PC-9 (cell line): Measurements from ENCODE around the gene PRDM16.

Experiments used
- EZH2 ChIP-seq: fragments of 200-600 bp; sonication (generic); IDR thresholded peaks from 2 replicates; pipeline ENCODE4 v1.8.0; 2017; ENCODE audit warnings: antibody characterized with exemption, low read depth
- TF ChIP-seq, protein P1 (sequence below): fragments of 200-600 bp; sonication (generic); conservative IDR thresholded peaks from 2 replicates; pipeline ENCODE4 v1.6.1; 2017; ENCODE audit warnings: mixed run types, antibody characterized with exemption, mild to moderate bottlenecking, moderate library complexity

DNA sequence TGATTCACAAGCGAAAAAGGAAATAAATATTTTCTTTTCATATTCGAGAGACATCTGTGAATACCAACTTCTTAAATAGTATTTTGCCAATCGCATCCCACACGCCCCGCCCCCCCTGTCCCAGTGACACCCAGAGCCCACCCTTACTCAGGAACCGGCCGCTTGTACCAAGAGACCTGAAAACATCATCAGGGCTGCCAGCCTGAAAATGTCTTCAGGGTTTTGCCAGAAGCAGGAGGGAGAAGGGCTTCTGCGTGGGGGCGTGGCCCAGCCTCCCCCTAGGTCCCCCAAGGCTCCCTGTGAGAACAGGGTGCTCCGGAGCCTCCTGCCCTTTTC is 126.4 kb downstream of the PRDM16 start:
- TF ChIP-seq, protein P1, sequence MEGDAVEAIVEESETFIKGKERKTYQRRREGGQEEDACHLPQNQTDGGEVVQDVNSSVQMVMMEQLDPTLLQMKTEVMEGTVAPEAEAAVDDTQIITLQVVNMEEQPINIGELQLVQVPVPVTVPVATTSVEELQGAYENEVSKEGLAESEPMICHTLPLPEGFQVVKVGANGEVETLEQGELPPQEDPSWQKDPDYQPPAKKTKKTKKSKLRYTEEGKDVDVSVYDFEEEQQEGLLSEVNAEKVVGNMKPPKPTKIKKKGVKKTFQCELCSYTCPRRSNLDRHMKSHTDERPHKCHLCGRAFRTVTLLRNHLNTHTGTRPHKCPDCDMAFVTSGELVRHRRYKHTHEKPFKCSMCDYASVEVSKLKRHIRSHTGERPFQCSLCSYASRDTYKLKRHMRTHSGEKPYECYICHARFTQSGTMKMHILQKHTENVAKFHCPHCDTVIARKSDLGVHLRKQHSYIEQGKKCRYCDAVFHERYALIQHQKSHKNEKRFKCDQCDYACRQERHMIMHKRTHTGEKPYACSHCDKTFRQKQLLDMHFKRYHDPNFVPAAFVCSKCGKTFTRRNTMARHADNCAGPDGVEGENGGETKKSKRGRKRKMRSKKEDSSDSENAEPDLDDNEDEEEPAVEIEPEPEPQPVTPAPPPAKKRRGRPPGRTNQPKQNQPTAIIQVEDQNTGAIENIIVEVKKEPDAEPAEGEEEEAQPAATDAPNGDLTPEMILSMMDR, result no peak
- TF ChIP-seq EZH2, result no peak
